Left ventricle myocardium superior (tissue), 1 donor: ENCODE results near the gene MGST2. TPM values are rescaled to one million over a fixed set of nuclear protein-coding genes. Genes with fewer than 3 reads are reported as not detected.
A peak's percentile ranks its signal among the peaks of the same experiment; 100 is the strongest.

Source experiments
- ATAC-seq: fragments of 200-7000 bp; cut with Tn5 transposase; one replicate; pipeline ENCODE4 v1.9.1; 2020; ENCODE audit warnings: mild to moderate bottlenecking, moderate library complexity
- DNase-seq: peaks from one replicate; pipeline ENCODE4 v3.0.0-alpha.2; 2020
- intact Hi-C: fragments of 100-400 bp; cut with micrococcal nuclease; formaldehyde crosslinking; loops from one replicate; pipeline ENCODE4 v1.11.0; 2022
- total RNA-seq: library from RNA; stranded (reverse); fragmentation: NEBNext Ultra II Directional; extraction: Animal tissue kit (Norgen Biotek cat#: 25700); gene quantifications from one replicate; pipeline ENCODE4 v1.2.1, GENCODE V29; 2021
- donor health status: DM: no; HTN: yes; CAD: no; lungs with severe emphysema.

MGST2 gene
- total RNA-seq, 1 donor from 2014 or later, result 112 TPM

DNA sequence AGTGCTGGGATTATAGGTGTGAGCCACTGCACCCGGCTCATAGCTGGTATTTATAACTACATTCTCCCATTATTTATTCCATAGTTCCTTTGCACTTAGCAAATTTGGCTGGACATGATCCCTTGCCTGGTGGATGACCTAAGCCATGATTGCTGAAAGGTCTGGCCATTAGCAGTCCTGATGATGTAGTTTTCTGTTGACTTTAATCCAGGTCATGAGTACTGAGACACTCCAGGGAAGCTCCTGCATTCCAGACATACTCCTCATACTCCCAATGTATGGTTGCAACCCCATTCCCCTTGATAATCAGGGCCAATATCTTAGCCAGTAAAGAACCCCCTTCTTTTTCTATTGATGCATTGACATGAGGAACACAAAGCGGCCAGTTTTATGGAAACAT, 24.4 kb upstream of the MGST2 start:
- ATAC-seq, result no peak
- DNase-seq, result no peak
- intact Hi-C loops, result no loop called here

DNA sequence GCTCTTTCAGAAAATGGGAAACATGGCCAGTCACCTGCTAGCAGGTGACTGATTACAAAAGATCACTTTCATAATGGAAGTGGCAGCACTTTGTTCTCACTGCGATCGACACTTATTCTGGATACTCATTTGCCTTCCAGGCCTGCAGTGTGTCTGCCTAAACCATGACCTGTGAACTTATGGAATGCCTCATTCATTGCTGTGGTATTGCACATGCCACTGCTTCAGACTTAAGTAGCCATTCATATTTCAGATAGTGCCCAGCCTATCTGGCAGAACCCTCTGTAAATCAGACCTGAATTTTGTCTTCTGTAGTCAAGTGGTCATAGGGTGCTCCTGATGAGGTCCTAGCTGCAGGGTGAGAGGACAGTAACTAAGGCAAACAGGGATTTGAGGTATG, 23.3 kb upstream of the MGST2 start:
- intact Hi-C loops, result no loop called here
- DNase-seq (no peak), ATAC-seq (no peak)

GRCh38 chr4:139643042-139643895, 22.4 kb upstream of the MGST2 start:
- DNase-seq, result no peak
- intact Hi-C loops, result no loop called here
- ATAC-seq, result no peak

DNA sequence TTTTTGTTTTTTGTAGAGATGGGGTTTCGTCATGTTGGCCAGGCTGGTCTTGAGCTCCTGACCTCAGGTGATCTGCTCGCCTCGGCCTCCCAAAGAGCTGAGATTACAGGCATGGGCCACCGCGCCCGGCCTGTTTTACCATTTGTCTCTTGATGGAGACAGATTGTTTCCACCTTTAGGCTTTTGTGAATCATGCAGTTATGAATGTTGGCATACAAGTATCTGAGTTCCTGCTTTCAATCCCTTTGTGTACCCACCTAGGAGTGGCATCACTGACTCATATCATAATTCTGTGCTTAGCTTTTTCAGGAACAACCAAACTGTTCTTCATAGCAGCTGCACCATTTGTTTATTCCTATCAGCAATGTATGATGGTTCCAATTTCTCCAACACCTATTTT, 20.2 kb upstream of the MGST2 start:
- no peak for DNase-seq
- no peak for ATAC-seq
- intact Hi-C loops, result no loop called here

- intact Hi-C loops, result no loop called here
- DNase-seq (no peak), ATAC-seq (no peak)
Observed at GRCh38 chr4:139647184-139647583, 18.4 kb upstream of the MGST2 start.

GRCh38 chr4:139647952-139648351, 17.7 kb upstream of the MGST2 start:
- DNase-seq (no peak), ATAC-seq (no peak)
- intact Hi-C loops, result no loop called here

- peak; percentile 90 for ATAC-seq
- peak; percentile 84 for DNase-seq
- intact Hi-C loops, result loop anchor here (5.0 kb wide), 1 partner anchor 49 kb away; no protein-coding TSS in a partner anchor
Observed at GRCh38 chr4:139651282-139652194, 14.1 kb upstream of the MGST2 start.

- ATAC-seq (no peak), DNase-seq (no peak)
- intact Hi-C loops, result loop anchor here (5.0 kb wide), 1 partner anchor 52 kb away; no protein-coding TSS in a partner anchor
Observed at GRCh38 chr4:139654516-139654915, 11.1 kb upstream of the MGST2 start.

DNA sequence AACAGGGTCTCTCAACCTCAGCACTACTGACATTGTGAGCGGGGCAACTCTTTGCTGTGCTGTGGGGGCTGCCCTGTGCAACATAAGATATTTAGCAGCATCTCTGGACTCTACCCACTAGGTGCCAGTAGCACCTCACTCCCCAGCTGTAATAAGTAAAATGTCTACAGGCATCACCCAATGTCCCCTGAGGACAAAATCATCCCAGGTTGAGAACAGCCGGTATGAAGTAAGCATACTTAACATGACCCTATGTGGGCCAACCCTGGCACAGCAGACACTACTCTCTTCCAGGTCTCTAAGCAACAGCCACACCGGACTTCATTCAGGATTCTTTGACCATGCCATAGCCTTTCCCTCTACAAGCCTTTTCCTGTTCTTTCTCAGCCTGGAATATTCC, 10.5 kb upstream of the MGST2 start:
- no peak for DNase-seq
- peak; percentile 60 for ATAC-seq
- intact Hi-C loops, result no loop called here

- ATAC-seq (peak; percentile 76), DNase-seq (peak; percentile 44)
- intact Hi-C loops, result no loop called here
Observed at GRCh38 chr4:139656614-139657486, 8.8 kb upstream of the MGST2 start.

GRCh38 chr4:139658185-139658584, 7.4 kb upstream of the MGST2 start:
- intact Hi-C loops, result no loop called here
- DNase-seq (no peak), ATAC-seq (no peak)

DNA sequence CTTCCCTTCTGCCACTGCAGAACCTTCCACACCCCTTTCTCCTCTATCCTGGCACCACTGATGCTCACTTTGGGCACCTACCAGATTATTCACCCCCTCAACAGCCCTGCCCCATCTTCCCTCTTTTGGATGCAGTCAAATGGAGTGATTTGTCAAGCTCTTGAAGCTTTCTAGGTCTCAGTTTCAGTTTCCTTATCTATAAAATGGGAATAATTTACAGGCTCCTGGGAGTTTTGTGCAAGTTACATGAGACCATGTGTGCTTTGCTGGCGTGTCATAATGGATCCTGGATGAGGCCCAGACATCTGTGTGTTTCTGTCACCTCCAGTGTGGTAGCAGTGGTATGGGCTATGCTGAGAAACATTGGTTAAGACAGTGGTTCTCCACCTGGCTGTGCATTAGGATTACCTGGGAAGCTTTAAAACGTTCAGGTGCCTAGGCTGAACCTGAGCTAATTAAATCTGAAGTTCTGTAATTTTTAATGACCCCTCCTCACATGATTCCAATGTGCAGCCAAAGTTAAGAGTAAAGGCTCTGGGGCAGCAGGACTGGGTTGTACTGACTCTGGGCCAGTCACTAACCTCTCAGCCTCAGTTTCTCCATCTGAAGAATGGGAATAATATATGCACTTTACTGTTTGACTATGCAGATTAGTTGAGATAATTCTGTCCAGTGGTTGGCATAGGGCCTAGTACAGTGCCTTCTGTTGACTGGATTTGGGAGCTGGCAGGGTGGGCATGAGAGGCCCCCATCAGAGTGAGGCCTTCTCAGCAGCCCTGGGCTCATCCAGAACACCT, 6.8 kb upstream of the MGST2 start:
- intact Hi-C loops, result no loop called here
- DNase-seq (no peak), ATAC-seq (no peak)

GRCh38 chr4:139659735-139660424, 5.7 kb upstream of the MGST2 start:
- DNase-seq, result no peak
- ATAC-seq, result no peak
- intact Hi-C loops, result no loop called here

GRCh38 chr4:139660568-139661043, 5.0 kb upstream of the MGST2 start:
- intact Hi-C loops, result no loop called here
- peak; percentile 12 for ATAC-seq

GRCh38 chr4:139663561-139664138, 2.0 kb upstream of the MGST2 start:
- intact Hi-C loops, result no loop called here
- DNase-seq, result no peak
- no peak for ATAC-seq

More at GRCh38 chr4:139660568-139661043, 5.0 kb upstream of the MGST2 start:
- no peak for DNase-seq

DNA sequence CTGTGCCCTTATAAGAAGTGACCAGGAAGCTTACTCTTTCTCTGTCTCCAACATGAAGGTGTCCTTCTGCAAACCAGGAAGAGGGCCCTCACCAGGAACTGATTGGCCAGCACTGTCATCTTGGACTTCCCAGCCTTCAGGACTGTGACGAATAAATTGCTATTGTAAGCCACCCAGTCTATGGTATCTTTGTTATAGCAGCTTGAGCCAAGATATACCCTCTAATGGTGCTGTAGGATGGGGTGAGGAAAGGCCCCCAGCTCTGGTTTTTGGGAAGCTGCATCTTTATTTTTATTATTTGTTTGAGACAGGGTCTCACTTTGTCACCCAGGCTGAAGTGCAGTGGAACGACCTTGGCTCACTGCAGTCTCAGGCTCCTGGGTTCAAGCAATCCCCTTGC, 1.2 kb upstream of the MGST2 start:
- DNase-seq (no peak), ATAC-seq (no peak)
- intact Hi-C loops, result no loop called here

DNA sequence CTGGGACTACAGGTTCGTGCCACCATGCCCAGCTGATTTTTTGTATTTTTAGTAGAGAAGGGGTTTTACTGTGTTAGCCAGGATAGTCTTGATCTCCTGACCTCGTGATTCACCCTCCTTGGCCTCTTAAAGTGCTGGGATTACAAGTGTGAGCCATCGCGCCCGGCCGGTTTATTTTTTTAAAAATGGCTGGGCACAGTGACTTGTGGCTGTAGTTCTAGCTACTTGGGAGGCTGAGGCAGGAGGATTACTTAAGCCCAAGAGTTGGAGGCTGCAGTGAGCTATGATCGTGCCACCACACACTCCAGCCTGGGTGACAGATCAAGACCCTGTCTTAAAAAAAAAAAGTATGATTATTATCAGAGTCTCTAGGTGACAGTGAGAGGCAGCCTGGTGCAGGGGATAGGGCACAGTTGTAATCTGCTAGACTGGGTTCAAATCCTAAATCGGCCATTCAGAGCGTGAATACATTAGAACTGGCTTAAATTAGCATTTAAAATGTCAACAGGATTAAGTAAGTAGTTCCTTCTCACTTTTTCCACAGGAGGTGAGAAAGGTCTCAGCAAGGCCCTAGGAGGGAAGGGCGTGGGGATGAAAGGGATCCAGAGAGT, 435 bp upstream of the MGST2 start:
- ATAC-seq, result no peak

More for the DNA sequence above, 435 bp upstream of the MGST2 start:
- no peak for DNase-seq
- intact Hi-C loops, result no loop called here
